GM19452 (cell line): ENCODE measurements around the gene IKBKE.

Source experiments
- ATAC-seq: cut with Tn5 transposase; IDR thresholded peaks from one replicate; pipeline ENCODE4 v1.9.1; 2021; ENCODE audit not compliant: unreplicated experiment

Gene IKBKE

GRCh38 chr1:206510371-206510770 is 40.1 kb downstream of the IKBKE start:
- ATAC-seq = no peak

- no peak for ATAC-seq
Measured at GRCh38 chr1:206511362-206512057, 41.2 kb downstream of the IKBKE start.

- ATAC-seq = no peak
Measured at GRCh38 chr1:206512058-206512850, 42.0 kb downstream of the IKBKE start.

- ATAC-seq = no peak
Measured at GRCh38 chr1:206512851-206513180, 42.5 kb downstream of the IKBKE start.

GRCh38 chr1:206513312-206514111 is 43.2 kb downstream of the IKBKE start:
- ATAC-seq = no peak

- ATAC-seq = no peak
Measured at GRCh38 chr1:206514813-206515387, 44.6 kb downstream of the IKBKE start.

- no peak for ATAC-seq
Measured at GRCh38 chr1:206516728-206516990, 46.4 kb downstream of the IKBKE start.

GRCh38 chr1:206517784-206518183 is 47.5 kb downstream of the IKBKE start:
- no peak for ATAC-seq

GRCh38 chr1:206518206-206518605 is 47.9 kb downstream of the IKBKE start:
- ATAC-seq = no peak

GRCh38 chr1:206518743-206519142 is 48.5 kb downstream of the IKBKE start:
- no peak for ATAC-seq

- ATAC-seq = no peak
Measured at GRCh38 chr1:206521127-206521526, 50.9 kb downstream of the IKBKE start.

GRCh38 chr1:206521694-206522402 is 51.6 kb downstream of the IKBKE start:
- ATAC-seq = no peak

- no peak for ATAC-seq
Measured at GRCh38 chr1:206524739-206525364, 54.6 kb downstream of the IKBKE start.

GRCh38 chr1:206526064-206526911 is 56.0 kb downstream of the IKBKE start:
- ATAC-seq = no peak

- ATAC-seq = no peak
Measured at GRCh38 chr1:206529425-206529824, 59.1 kb downstream of the IKBKE start.

- no peak for ATAC-seq
Measured at GRCh38 chr1:206532368-206532767, 62.1 kb downstream of the IKBKE start.

- ATAC-seq = no peak
Measured at GRCh38 chr1:206534552-206534951, 64.3 kb downstream of the IKBKE start.

GRCh38 chr1:206535853-206536188 is 65.5 kb downstream of the IKBKE start:
- no peak for ATAC-seq

GRCh38 chr1:206537141-206537540 is 66.9 kb downstream of the IKBKE start:
- no peak for ATAC-seq
